ENCODE data around the gene KISS1. TPM values are rescaled to one million over a fixed set of nuclear protein-coding genes. Genes with fewer than 3 reads are reported as not detected.
A peak's percentile ranks its signal among the peaks of the same experiment; 100 is the strongest.

Gene KISS1
- total RNA-seq, 1 donor from 2014 or later = not detected

- Mint-ChIP-seq H3K4me1 (ENCODE audit: low read depth) (no peaks in the 10 kb centered on the region), H3K27me3 (no peaks in the 10 kb centered on the region), H3K27ac (peak overlapping the region; percentile 14), H3K9me3 (ENCODE audit: low read depth) (no peaks in the 10 kb centered on the region), H3K4me3 (ENCODE audit: low read depth) (no peak overlapping the region), H3K36me3 (ENCODE audit: insufficient read depth) (peaks cover 30% of the 10 kb centered on the region)
- no peak for TF ChIP-seq CTCF (IDR thresholded peaks at IDR 0.05; ENCODE audit: unreplicated experiment)
- no peak for DNase-seq (ENCODE audit: low spot score, unreplicated experiment)
These were observed 36.2 kb upstream of the KISS1 start for GRCh38 chr1:204232526-204232925.

DNA sequence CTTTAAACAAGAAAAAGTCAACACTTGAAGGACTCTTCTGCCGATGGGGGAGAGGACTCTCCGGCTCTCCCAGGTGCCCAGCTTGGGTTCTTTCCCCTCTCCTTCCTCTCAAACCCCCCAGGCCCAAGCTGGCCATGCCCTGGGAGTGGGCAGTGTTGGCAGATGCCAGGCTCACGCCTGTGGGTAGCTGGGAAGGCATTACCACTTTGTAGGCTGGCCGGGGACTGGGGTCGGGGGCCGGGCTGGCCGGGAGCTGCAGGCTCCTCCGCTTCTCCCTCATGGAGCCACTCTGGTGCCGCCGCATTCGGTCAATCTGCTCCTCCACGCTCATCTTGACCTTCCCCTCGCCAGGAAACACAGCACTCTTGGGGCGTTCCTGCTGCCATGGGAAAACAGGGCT, 33.9 kb upstream of the KISS1 start:
- TF ChIP-seq CTCF (IDR thresholded peaks at IDR 0.05; ENCODE audit: unreplicated experiment) = no peak
- H3K27me3 Mint-ChIP-seq = no peaks in the 10 kb centered on the region
- H3K9me3 Mint-ChIP-seq (ENCODE audit: low read depth) = no peaks in the 10 kb centered on the region
- H3K36me3 Mint-ChIP-seq (ENCODE audit: insufficient read depth) = peaks cover 25% of the 10 kb centered on the region
- H3K4me1 Mint-ChIP-seq (ENCODE audit: low read depth) = peaks cover 8% of the 10 kb centered on the region
- peak overlapping the region; percentile 44 for H3K27ac Mint-ChIP-seq
- no peak overlapping the region for H3K4me3 Mint-ChIP-seq (ENCODE audit: low read depth)
- no peak for DNase-seq (ENCODE audit: low spot score, unreplicated experiment)

- no peak for TF ChIP-seq CTCF (IDR thresholded peaks at IDR 0.05; ENCODE audit: unreplicated experiment)
- no peak for DNase-seq (ENCODE audit: low spot score, unreplicated experiment)
- Mint-ChIP-seq H3K4me3 (ENCODE audit: low read depth) (no peak overlapping the region), H3K9me3 (ENCODE audit: low read depth) (no peaks in the 10 kb centered on the region), H3K36me3 (ENCODE audit: insufficient read depth) (peaks cover 23% of the 10 kb centered on the region), H3K4me1 (ENCODE audit: low read depth) (peaks cover 8% of the 10 kb centered on the region), H3K27ac (no peak overlapping the region), H3K27me3 (no peaks in the 10 kb centered on the region)
These were observed 32.6 kb upstream of the KISS1 start for GRCh38 chr1:204228896-204229295.

GRCh38 chr1:204227996-204228785, 31.9 kb upstream of the KISS1 start:
- TF ChIP-seq CTCF (IDR thresholded peaks at IDR 0.05; ENCODE audit: unreplicated experiment) = no peak
- peaks cover 20% of the 10 kb centered on the region for H3K36me3 Mint-ChIP-seq (ENCODE audit: insufficient read depth)

GRCh38 chr1:204227351-204227750, 31.1 kb upstream of the KISS1 start:
- no peak for TF ChIP-seq CTCF (IDR thresholded peaks at IDR 0.05; ENCODE audit: unreplicated experiment)
- peaks cover 8% of the 10 kb centered on the region for H3K4me1 Mint-ChIP-seq (ENCODE audit: low read depth)

More at GRCh38 chr1:204227996-204228785, 31.9 kb upstream of the KISS1 start:
- Mint-ChIP-seq H3K27ac (no peak overlapping the region), H3K27me3 (no peaks in the 10 kb centered on the region), H3K9me3 (ENCODE audit: low read depth) (no peaks in the 10 kb centered on the region), H3K4me3 (ENCODE audit: low read depth) (no peak overlapping the region), H3K4me1 (ENCODE audit: low read depth) (peaks cover 8% of the 10 kb centered on the region)
- no peak for DNase-seq (ENCODE audit: low spot score, unreplicated experiment)

More at GRCh38 chr1:204227351-204227750, 31.1 kb upstream of the KISS1 start:
- no peak for DNase-seq (ENCODE audit: low spot score, unreplicated experiment)
- H3K27ac Mint-ChIP-seq = no peak overlapping the region
- H3K36me3 Mint-ChIP-seq (ENCODE audit: insufficient read depth) = peaks cover 22% of the 10 kb centered on the region
- no peaks in the 10 kb centered on the region for H3K9me3 Mint-ChIP-seq (ENCODE audit: low read depth)
- no peaks in the 10 kb centered on the region for H3K27me3 Mint-ChIP-seq
- H3K4me3 Mint-ChIP-seq (ENCODE audit: low read depth) = no peak overlapping the region

Measured in progenitor cell of endocrine pancreas (in vitro differentiated cells).